GM18505 (cell line): Measurements from ENCODE around the gene SSR1.
"Not testable (repeated sequence)": the region's sequence is repeated elsewhere in the genome, so short reads cannot be mapped to it uniquely, and the experiment has no call there.

Experiments
- ATAC-seq: cut with Tn5 transposase; IDR thresholded peaks from one replicate; pipeline ENCODE4 v1.9.1; 2021; ENCODE audit not compliant: unreplicated experiment
- POLR2A ChIP-seq: IDR thresholded peaks from 4 replicates; pipeline ENCODE4 v1.6.1; 2011; ENCODE audit warnings: borderline replicate concordance; ENCODE audit not compliant: insufficient read depth, insufficient read length; ENCODE audit errors: extremely low read depth

The SSR1 gene

DNA sequence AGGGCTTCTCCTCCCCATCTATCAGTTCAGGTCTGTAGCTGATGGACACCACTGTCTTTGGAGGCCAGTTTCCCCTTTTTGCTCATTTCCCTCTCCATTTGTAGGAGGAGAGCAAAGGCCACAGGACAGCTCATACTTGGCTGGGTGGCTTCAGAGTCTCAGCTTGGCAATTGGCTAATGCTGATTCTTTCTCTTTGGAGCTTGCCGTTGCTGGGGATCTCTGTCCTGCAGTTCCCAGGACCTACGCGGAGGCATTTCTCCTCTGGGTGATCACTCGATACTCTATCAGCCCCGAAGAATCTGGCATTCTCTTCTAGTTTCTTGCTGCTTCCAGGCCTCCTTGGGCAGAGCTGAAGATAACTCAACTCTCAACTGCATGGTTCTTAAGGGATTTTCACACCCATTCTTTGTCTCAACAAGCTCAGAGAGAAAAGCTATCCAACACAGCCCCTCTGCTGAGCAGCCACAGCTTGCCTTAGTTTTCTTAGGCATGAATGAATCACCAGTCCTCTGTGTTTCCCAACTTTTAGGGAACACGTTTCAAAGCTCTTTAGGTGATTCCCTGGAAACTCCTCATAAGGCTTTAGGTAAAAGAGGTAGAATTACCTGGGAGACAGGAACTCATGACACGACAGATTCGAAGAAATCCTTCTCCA is 19.2 kb upstream of the SSR1 start:
- ATAC-seq: no peak
- no peak for TF ChIP-seq POLR2A

DNA sequence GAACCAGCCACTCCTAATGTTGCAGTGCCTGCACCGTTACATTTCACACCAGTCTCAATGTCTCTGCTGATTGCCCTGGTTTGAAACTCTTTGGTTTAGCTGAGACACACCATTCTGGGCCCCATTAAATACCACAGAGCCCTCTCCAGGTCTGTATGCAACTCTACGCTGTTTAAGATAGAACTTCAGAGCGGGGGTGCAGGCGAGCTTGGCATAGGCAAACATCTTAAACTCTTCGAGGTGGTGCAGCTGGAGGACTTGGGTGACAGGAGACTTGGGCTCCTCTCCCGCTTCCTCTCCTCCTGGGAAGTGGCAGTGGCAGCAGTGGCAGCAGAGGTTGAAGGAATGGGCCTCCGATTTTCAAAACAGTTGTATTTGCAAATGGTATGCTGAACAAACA is 18.5 kb upstream of the SSR1 start:
- no peak for ATAC-seq
- TF ChIP-seq POLR2A: no peak

GRCh38 chr6:7328243-7328642 is 15.2 kb upstream of the SSR1 start:
- ATAC-seq: no peak
- TF ChIP-seq POLR2A: no peak

GRCh38 chr6:7325750-7326149 is 12.8 kb upstream of the SSR1 start:
- TF ChIP-seq POLR2A: no peak
- no peak for ATAC-seq

DNA sequence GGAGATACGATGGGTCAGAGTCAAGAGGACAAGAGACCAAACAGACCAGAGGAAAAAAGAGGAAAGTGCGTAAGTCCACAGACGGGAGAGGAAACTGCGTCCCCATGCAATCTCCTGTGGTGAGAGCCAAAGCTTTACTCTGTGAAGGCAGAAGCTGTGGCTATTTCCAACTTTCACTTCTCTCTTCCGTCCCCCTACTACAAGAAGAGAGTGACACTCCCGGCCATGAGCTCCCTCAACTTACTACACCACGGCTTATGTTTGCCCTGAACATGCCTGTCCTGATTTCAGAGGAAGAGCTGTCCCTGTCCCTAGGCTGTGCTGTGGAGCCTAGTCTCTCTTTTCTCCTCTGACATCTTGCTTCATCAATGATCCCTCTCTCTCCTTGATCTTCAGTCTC is 11.5 kb upstream of the SSR1 start:
- no peak for TF ChIP-seq POLR2A
- ATAC-seq: peak; percentile 79

DNA sequence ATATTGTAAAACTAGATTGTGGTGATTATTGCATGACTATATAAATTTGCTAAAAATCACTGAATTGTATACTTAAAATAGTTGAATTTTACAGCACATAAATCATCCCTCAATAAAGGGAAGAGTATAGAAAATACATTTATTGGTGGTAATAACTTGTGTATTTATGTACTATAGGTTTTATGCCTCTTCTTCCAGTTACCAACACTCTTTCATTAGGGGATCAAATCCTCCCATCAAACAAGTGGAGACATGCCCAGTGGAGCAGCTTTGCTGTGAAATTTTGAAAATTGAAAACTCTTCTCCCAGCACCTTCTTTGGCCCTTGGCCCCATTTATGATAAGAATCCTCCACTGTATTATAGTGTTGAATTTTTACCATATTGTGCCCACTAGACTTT is 10.1 kb upstream of the SSR1 start:
- ATAC-seq: no peak
- no peak for TF ChIP-seq POLR2A

DNA sequence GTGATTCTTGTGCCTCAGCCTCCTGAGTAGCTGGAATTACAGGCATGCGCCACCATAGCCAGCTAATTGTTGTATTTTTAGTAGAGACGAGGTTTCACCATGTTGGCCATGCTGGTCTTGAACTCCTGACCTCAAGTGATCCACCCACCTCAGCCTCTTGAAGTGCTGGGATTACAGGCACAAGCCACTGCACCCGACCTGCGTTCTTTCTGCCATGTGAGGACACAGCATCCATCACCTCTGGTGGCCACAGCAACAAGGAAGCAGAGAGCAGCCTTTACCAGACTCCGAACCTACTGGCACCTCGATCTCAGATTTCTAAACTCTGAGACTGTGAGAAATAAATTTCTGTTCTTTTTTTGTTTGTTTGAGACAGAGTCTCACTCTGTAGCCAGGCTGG is 8.9 kb upstream of the SSR1 start:
- not testable (repeated sequence) for ATAC-seq

DNA sequence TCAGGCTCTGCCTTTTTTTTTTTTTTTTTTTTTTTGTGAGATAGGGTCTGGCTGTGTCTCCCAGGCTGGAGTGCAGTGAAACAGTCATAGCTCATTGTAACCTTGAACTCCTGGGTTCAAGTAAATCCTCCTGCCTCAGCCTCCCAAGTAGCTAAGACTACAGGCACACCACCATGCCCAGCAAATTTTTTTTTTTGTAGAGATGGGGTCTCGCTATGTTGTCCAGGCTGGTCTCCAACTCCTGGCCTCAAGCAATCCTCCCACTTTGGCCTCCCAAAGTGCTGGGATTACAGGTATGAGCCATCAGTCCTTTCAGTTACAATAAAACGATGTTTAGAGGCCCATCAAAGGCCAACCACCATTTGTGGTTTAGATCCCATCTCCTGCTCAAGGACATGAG is 6.4 kb upstream of the SSR1 start:
- not testable (repeated sequence) for ATAC-seq

DNA sequence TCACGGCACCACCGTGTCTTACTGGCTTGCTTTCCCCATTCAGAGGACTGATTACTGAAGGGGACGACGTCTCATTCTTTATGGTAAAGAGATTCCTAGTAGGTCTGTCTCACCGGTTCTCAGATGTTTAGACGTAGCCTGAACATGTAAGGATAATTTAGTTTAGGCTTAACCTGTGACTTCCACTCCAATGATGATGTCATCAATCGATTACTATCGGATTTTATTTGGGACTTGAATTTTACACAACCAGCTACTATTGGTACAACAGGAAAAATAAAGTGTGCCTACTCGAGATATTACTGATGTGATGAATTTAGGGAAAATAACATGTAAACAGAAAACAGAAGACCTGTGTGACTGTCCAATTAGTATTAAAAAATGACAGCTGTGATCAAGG is 4.5 kb upstream of the SSR1 start:
- no peak for TF ChIP-seq POLR2A
- no peak for ATAC-seq

DNA sequence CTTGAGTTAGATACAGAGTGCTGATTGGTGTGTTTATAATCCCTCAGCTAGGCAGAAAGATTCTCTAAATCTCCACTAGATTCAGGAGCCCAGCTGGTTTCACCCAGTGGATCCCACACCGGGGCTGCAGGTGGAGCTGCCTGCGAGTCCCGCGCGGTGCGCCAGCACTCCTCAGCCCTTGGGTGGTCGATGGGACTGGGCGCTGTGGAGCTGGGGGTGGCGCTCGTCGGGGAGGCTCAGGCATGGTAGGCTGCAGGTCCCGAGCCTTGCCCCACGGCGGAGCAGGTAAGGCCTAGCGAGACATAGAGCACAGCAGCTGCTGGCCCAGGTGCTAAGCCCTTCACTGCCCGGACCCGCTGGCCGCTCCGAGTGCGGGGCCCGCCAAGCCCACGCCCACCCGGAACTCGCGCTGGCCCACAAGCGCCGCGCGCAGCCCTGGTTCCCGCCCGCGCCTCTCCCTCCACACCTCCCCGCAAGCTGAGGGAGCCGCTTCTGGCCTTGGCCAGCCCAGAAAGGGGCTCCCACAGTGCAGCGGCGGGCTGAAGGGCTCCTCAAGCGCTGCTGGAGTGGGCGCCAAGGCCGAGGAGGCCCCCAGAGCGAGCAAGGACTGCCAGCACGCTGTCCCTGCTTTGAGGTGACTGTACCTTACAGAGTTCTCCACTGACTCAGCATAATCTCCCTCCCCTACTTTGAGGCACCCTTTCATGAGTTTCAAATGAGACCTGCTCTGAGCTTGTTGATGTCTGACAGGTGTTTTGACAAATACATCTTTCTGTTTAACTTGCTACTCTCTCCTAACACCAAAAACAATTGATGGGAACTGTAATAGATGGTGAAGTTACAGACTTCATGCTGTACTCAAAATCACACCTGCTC is 3.9 kb upstream of the SSR1 start:
- ATAC-seq: no peak
- TF ChIP-seq POLR2A: no peak

GRCh38 chr6:7315948-7316365 is 3.0 kb upstream of the SSR1 start:
- TF ChIP-seq POLR2A: no peak
- ATAC-seq: no peak

DNA sequence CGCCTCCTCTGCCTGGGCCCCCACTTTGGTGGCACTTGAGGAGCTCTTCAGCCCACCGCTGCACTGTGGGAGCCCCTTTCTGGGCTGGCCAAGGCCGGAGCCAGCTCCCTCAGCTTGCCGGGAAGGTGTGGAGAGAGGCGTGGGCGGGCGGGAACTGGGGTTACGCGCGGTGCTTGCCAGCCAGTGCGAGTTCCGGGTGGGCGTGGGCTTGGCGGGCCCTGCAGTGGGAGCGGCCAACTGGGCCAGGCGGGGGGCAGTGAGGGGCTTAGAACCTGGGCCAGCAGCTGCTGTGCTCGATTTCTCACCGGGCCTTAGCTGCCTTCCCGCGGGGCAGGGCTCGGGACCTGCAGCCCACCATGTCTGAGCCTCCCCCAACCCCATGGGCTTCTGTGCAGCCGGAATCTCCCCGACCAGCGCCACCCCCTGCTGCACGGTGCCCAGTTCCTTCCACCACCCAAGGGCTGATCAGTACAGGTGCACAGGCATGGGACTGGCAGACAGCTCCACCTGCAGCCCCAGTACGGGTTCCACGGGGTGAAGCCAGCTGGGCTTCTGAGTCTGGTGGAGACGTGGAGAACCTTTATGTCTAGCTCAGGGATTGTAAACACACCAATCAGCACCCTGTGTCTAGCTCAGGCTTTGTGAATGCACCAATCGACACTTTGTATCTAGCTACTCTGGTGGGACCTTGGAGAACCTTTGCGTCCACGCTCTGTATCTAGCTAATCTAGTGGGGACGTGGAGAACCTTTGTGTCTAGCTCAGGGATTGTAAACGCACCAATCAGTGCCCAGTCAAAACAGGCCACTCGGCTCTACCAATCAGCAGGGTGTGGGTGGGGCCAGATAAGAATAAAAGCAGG is 2.3 kb upstream of the SSR1 start:
- ATAC-seq: not testable (repeated sequence)

DNA sequence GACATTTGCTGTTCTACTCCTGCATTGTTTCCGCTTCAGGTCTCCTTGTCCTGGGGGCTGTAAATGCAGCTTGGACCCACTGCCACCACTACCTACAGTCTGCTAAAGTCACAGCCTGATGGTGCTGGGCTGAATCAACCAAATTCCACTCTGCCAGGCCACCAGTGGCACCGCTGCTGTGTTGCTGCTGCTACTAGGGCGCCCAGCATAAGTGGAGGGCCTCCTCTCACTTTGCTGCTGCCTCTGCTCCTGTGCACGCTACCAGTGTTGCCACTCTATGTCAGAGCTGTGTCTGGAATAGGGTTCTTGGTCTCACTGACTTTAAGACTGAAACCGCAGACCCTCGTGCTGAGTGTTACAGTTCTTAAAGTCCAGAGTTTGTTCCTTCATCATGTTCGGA is 1.4 kb upstream of the SSR1 start:
- TF ChIP-seq POLR2A: no peak
- ATAC-seq: no peak
